Right lobe of liver (tissue), 6 donors: Measurements from ENCODE around the gene CD9. TPM values are rescaled to one million over a fixed set of nuclear protein-coding genes. Genes with fewer than 3 reads are reported as not detected.
"Not testable (repeated sequence)": the region's sequence is repeated elsewhere in the genome, so short reads cannot be mapped to it uniquely, and the experiment has no call there.

Experiments used
- ATAC-seq, 4 donors: fragments of 200-7000 bp; cut with Tn5 transposase; one replicate each; pipeline ENCODE4 v1.9.1; 2020; ENCODE audit warnings: mild to moderate bottlenecking in 4 of 4, moderate library complexity in 4 of 4
- DNase-seq, 3 donors: peaks; one replicate each; pipeline ENCODE4 v3.0.0-alpha.2; 2020
- H3K27ac ChIP-seq, 3 donors: fragments of 200-600 bp; one replicate each; pipeline ENCODE4 v1.8.0; 2022
- H3K27me3 ChIP-seq, 2 donors: fragments of 200-600 bp; one replicate each; pipeline ENCODE4 v1.8.0; 2022
- H3K36me3 ChIP-seq, 4 donors: fragments of 200-600 bp; sonication (generic) in 1 of 4; one replicate each; pipeline versions ENCODE4 v1.5.1 to v1.8.0; 2017 to 2022; ENCODE audit warnings: control low read depth in 1 of 4
- H3K4me1 ChIP-seq, 4 donors: fragments of 200-600 bp; sonication (generic) in 1 of 4; one replicate each; pipeline versions ENCODE4 v1.5.1 to v1.8.0; 2017 to 2022; ENCODE audit warnings: control low read depth in 1 of 4
- H3K4me3 ChIP-seq, 3 donors: fragments of 200-600 bp; one replicate each; pipeline ENCODE4 v1.8.0; 2022
- H3K9me3 ChIP-seq, 4 donors: fragments of 200-600 bp; sonication (generic) in 1 of 4; one replicate each; pipeline versions ENCODE4 v1.5.1 to v1.8.0; 2017 to 2022; ENCODE audit warnings: control low read depth in 1 of 4
- CTCF ChIP-seq, 4 donors: fragments of 200-600 bp in 3 of 4; fragments of 450-650 bp in 1 of 4; IDR thresholded peaks; one replicate each; pipeline versions ENCODE4 v1.5.1 to v1.8.0; 2016 to 2022; ENCODE audit warnings: antibody characterized with exemption in 4 of 4, mild to moderate bottlenecking in 2 of 4
- POLR2A ChIP-seq: fragments of 450-650 bp; IDR thresholded peaks from one replicate; pipeline ENCODE4 v1.6.1; 2017; ENCODE audit warnings: antibody characterized with exemption, mild to moderate bottlenecking
- WGBS: methylation state at CpG from one replicate; pipeline ENCODE4 v1.1.6; 2018; ENCODE audit warnings: low coverage, low lambda C conversion rate; ENCODE audit not compliant: insufficient coverage; ENCODE audit errors: missing lambda C conversion rate; 5-methylcytosine and 5-hydroxymethylcytosine counted together
- intact Hi-C, 2 donors: fragments of 100-400 bp; cut with DNase I; formaldehyde crosslinking; loops; one replicate each; pipeline versions ENCODE4 v1.11.2 to v1.14.1; 2022
- total RNA-seq, 6 experiments: library from RNA; depleted of rRNA in 2 of 6; stranded (reverse); fragments of >200 nt in 2 of 6; fragmentation: NEBNext Ultra II Directional in 3 of 6; extraction: Animal tissue kit (Norgen Biotek cat#: 25700) in 3 of 6; gene quantifications; one replicate each; pipeline versions ENCODE4 v1.1.0 to v1.2.4, GENCODE V29; 2016 to 2023
- donor health status: DM: no; HTN: yes; CAD: no.
- donor health status: DM: no; HTN: no; CAD: no.
- donor health status: DM: no; HTN: no; CAD: no.
- donor health status: DM: no; HTN: yes; CAD: no.
- donor health status: DM: no; HTN: yes; CAD: no.

CD9 gene
- total RNA-seq, 6 experiments from 2014 or later = 17.2 to 65.7 (median 34.2) TPM

GRCh38 chr12:6190767-6191530 is 9.3 kb upstream of the CD9 start:
- intact Hi-C loops = loop anchor here in 1 of 2 donors (5.0 kb wide), 1 partner anchor 124 kb away; no protein-coding TSS in a partner anchor
- not testable (repeated sequence) for ATAC-seq, H3K9me3 ChIP-seq, H3K36me3 ChIP-seq, H3K4me3 ChIP-seq, DNase-seq, H3K27me3 ChIP-seq, H3K27ac ChIP-seq
- 90% methylated on average over 2 of the region's 49 CpGs for WGBS
- H3K4me1 ChIP-seq = peaks cover 0 to 15% (median 3%) of the 10 kb centered on the region in 4 donors

GRCh38 chr12:6192604-6193380 is 7.4 kb upstream of the CD9 start:
- Histone ChIP-seq H3K27me3 (no peaks in the 10 kb centered on the region), H3K4me3 (no peak overlapping the region), H3K4me1 (peaks cover 0 to 10% (median 3%) of the 10 kb centered on the region in 4 donors), H3K36me3 (no peaks in the 10 kb centered on the region), H3K9me3 (no peaks in the 10 kb centered on the region), H3K27ac (no peak overlapping the region)
- intact Hi-C loops = loop anchor here in 1 of 2 donors (5.0 kb wide), 1 partner anchor 125 kb away; no protein-coding TSS in a partner anchor
- TF ChIP-seq POLR2A (no peak), CTCF (IDR thresholded peaks at IDR 0.05) (no peak)
- 87% methylated on average over 4 of the region's 13 CpGs for WGBS
- ATAC-seq (no peak), DNase-seq (no peak)

GRCh38 chr12:6193853-6194815 is 6.1 kb upstream of the CD9 start:
- 66% methylated on average over 6 of the region's 19 CpGs for WGBS
- Histone ChIP-seq H3K36me3 (no peaks in the 10 kb centered on the region), H3K4me3 (no peak overlapping the region), H3K27me3 (no peaks in the 10 kb centered on the region), H3K4me1 (peaks cover 0 to 10% (median 3%) of the 10 kb centered on the region in 4 donors), H3K9me3 (no peaks in the 10 kb centered on the region), H3K27ac (no peak overlapping the region)
- ATAC-seq = peak in 1 of 4 donors; percentile 8
- intact Hi-C loops = loop anchor here in 1 of 2 donors (5.0 kb wide), 1 partner anchor 127 kb away; no protein-coding TSS in a partner anchor
- no peak for DNase-seq
- TF ChIP-seq POLR2A (no peak), CTCF (IDR thresholded peaks at IDR 0.05) (no peak)

- Histone ChIP-seq H3K4me1 (peaks cover 0 to 10% (median 3%) of the 10 kb centered on the region in 4 donors), H3K4me3 (no peak overlapping the region), H3K27me3 (no peaks in the 10 kb centered on the region), H3K9me3 (no peaks in the 10 kb centered on the region), H3K27ac (peak overlapping the region; percentile 64 to 68 (median 67)), H3K36me3 (no peaks in the 10 kb centered on the region)
- ATAC-seq (peak; percentile 87 to 94 (median 90)), DNase-seq (peak; percentile 76 to 89 (median 84))
- 30% methylated on average over 10 of the region's 10 CpGs for WGBS
- peak; percentile 84 to 96 (median 92) for TF ChIP-seq CTCF (IDR thresholded peaks at IDR 0.05)
- no peak for TF ChIP-seq POLR2A
- intact Hi-C loops = loop anchor here in 1 of 2 donors (5.0 kb wide), 1 partner anchor 76 kb away; no protein-coding TSS in a partner anchor
These were observed 4.3 kb upstream of the CD9 start for GRCh38 chr12:6195665-6196535.
